ENCODE measurements around the gene MIER1.

The MIER1 gene

DNA sequence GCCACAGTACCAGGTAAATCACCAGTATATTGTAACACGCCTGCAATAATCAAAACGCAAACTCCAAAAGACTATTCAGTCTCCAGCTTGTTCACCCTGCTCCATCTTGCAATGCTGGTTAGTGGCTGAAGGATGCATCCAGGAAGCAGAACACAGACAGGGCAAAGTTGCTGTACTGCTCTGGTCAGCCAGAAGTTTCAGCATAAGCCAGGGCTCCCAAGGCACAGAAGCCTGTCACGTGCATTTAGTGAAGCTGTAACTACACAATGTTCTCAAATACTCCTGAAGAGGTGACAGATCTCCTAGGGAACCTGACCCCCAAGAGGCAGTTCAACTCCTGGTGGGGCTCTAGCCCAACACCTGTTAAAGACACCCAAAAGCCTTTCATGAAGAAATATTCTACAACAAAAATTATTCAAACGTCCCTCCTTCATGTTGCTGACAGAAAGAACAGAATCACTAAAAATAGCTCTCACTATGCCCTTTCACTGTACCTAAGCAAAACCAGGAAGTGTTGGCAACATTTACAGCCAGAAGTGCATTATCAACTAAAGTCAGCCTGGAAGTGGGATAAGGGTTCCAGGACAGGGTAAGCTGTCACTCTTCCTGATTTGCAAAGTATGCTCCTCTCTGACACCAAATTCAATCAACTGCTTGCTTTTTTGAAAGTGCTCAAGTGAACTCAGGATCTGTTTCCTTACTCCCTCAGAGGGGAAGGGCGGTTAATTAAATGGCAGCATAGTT is 77.1 kb downstream of the MIER1 start:
- no peak for DNase-seq

DNA sequence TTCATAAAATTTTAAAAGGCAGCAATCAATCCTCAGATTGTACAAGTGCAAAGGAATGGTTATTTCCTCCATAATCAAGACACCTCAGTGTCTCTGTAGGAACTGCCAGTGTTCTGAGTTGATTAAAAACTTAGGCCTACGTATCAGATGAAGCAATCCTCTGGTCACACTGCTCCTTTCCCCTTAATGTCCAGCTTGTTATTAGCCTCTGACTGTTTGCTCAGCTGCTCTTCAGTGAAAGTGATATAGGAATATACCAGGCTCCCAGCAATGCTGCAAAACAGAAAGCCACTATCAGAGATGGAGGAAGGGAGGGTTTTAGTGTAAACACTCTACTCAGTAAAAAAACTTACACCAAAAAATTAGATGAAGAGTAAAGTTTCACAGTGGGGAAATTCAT is 79.4 kb downstream of the MIER1 start:
- DNase-seq = no peak

DNA sequence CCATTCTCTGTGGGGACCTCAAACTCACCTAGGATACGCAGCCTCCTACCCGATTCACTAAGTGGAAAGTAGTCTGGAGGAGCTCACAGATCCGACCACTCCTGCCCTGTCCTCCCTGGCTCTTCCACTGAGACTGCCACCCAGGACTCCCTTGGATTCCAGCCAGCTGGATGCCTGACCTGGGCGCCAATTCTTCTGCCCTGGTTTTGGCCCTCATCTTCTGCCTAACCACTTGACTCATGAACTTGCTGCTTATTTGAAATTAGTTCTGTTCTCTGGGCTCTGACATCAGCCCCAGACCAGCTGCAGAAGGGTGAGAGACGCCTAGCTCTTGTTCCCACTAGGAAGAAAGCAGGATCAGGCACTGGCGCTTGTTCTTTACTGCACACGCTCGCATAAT is 80.3 kb downstream of the MIER1 start:
- no peak for DNase-seq

DNA sequence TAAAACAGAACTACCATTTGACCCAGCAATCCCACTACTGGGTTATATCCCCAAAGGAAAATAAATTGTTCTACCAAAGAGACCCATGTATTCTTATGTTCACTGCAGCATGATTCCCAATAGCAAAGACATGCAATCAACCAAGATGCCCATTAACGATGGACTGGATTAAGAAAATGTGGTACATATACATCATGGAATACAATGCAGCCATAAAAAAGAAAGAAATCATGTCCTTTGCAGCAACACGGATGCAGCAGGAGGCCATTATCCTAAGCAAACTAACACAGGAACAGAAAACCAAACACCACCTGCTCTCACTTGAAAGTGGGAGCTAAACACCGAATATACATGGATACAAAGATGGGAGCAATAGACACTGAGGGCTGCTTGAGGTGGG is 85.0 kb downstream of the MIER1 start:
- DNase-seq = no peak

DNA sequence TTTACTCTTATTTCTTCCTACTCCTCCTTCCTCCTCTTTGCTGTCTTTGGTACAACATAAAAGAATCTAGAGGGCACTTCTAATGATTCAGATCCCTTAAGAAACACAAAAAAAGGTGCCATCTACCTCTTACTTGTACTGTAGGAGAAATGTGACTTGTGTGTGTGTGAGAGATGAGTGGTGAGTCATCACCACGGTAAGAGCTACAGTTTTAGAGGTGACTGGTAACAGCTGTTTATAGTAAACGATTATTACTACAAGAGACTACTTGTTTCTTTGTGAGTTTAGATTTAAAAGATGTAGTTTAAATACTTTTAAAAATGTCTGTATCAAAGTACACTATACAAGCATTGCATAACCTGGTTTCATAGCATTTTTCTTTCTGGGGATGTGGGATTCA is 88.8 kb downstream of the MIER1 start:
- no peak for DNase-seq

DNA sequence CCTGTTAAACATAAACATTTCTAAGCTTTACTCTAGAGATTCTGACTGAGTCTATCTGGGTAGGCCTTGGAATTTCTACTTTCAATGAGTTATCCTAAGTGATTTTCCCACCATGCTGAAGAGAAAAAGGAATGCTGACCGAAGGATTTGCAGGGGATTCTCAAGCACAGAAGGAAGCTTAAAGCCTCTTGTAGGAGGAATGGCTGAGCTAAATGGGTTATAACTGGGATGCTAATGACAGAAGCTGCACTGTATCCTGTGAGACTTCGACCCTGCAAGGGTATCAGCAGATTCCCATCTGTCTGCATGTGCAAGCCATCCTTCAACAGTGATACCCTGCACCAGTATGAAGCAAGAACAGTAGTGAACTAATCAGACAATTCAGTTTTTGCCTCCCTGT is 93.8 kb downstream of the MIER1 start:
- no peak for DNase-seq

- DNase-seq = no peak
These were observed 94.3 kb downstream of the MIER1 start for GRCh38 chr1:67019121-67019520.

- no peak for DNase-seq
These were observed 94.9 kb downstream of the MIER1 start for GRCh38 chr1:67019600-67020136.

GRCh38 chr1:67020304-67020703 is 95.5 kb downstream of the MIER1 start:
- DNase-seq = no peak

- no peak for DNase-seq
These were observed 96.0 kb downstream of the MIER1 start for GRCh38 chr1:67020765-67021164.

GRCh38 chr1:67029472-67029871 is 104.7 kb downstream of the MIER1 start:
- no peak for DNase-seq

- DNase-seq = no peak
These were observed 106.5 kb downstream of the MIER1 start for GRCh38 chr1:67031121-67031858.

DNA sequence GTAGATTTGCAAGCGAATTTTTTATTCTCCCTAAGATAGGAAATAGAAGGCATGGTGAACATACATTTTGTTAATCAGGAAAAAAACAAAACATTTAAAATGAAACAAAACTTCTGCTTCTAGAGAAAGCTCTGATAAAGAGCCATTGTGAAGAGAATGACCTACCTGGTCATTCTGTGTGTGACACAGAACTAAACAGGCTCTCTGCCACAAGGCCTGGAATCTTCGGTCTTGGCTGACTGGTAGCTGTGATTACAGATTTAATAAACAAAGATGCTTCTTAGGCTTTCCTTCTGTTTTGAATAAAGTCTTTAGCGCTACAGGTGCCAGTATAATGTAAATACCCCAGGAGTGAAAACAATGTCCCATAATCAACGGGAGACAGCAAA is 107.1 kb downstream of the MIER1 start:
- no peak for DNase-seq

All from CD4-positive, alpha-beta T cell treated with Interleukin-4 for 1 hour (primary cell).